ENCODE results near the gene RAD54L. TPM values are rescaled to one million over a fixed set of nuclear protein-coding genes. Genes with fewer than 3 reads are reported as not detected.
A peak's percentile ranks its signal among the peaks of the same experiment; 100 is the strongest.
"Not testable (repeated sequence)": the region's sequence is repeated elsewhere in the genome, so short reads cannot be mapped to it uniquely, and the experiment has no call there.

The RAD54L gene
- total RNA-seq, 1 donor = 1.4 TPM

DNA sequence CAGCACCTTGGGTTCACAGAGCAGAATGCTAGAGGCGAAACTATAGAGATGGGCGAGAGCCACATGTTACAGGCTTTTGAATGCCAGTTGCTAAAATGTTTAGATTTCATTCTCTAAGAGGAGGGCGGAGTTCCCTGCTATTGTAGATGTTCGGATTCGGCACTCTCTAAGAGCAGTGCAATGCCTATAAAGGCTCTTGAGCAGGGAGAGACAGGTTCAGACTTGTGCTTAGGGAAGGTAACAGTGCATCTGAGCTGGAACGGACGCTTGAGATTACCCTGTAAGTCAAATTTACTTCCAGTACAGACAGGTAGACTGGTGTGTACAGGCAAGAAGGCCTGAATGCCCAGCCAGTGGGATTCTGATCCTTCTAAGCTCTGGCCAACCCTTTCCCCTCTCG is 29.1 kb upstream of the RAD54L start:
- Histone ChIP-seq H4K20me1 (ENCODE audit: insufficient read depth, low read length) (no peaks in the 10 kb centered on the region), H3K9me3 (ENCODE audit: low read depth, low read length) (no peaks in the 10 kb centered on the region), H2AFZ (ENCODE audit: low read length) (no peak overlapping the region), H3K4me3 (ENCODE audit: insufficient read depth, low read length) (no peak overlapping the region), H3K79me2 (ENCODE audit: insufficient read depth, low read length) (no peaks in the 10 kb centered on the region), H3K4me1 (ENCODE audit: insufficient read depth, low read length) (no peaks in the 10 kb centered on the region), H3K27ac (ENCODE audit: low read depth, low read length) (no peak overlapping the region), H3K27me3 (ENCODE audit: insufficient read depth, low read length) (no peaks in the 10 kb centered on the region), H3K36me3 (ENCODE audit: insufficient read depth, low read length) (peaks cover 6% of the 10 kb centered on the region), H3K4me2 (ENCODE audit: insufficient read depth, low read length) (no peak overlapping the region)
- TF ChIP-seq, protein P1, sequence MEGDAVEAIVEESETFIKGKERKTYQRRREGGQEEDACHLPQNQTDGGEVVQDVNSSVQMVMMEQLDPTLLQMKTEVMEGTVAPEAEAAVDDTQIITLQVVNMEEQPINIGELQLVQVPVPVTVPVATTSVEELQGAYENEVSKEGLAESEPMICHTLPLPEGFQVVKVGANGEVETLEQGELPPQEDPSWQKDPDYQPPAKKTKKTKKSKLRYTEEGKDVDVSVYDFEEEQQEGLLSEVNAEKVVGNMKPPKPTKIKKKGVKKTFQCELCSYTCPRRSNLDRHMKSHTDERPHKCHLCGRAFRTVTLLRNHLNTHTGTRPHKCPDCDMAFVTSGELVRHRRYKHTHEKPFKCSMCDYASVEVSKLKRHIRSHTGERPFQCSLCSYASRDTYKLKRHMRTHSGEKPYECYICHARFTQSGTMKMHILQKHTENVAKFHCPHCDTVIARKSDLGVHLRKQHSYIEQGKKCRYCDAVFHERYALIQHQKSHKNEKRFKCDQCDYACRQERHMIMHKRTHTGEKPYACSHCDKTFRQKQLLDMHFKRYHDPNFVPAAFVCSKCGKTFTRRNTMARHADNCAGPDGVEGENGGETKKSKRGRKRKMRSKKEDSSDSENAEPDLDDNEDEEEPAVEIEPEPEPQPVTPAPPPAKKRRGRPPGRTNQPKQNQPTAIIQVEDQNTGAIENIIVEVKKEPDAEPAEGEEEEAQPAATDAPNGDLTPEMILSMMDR (IDR thresholded peaks at IDR 0.05; ENCODE audit: extremely low read depth, low read depth, low read length) = no peak
- peak; percentile 39 for DNase-seq (ENCODE audit: insufficient read length, low spot score, missing footprints)

DNA sequence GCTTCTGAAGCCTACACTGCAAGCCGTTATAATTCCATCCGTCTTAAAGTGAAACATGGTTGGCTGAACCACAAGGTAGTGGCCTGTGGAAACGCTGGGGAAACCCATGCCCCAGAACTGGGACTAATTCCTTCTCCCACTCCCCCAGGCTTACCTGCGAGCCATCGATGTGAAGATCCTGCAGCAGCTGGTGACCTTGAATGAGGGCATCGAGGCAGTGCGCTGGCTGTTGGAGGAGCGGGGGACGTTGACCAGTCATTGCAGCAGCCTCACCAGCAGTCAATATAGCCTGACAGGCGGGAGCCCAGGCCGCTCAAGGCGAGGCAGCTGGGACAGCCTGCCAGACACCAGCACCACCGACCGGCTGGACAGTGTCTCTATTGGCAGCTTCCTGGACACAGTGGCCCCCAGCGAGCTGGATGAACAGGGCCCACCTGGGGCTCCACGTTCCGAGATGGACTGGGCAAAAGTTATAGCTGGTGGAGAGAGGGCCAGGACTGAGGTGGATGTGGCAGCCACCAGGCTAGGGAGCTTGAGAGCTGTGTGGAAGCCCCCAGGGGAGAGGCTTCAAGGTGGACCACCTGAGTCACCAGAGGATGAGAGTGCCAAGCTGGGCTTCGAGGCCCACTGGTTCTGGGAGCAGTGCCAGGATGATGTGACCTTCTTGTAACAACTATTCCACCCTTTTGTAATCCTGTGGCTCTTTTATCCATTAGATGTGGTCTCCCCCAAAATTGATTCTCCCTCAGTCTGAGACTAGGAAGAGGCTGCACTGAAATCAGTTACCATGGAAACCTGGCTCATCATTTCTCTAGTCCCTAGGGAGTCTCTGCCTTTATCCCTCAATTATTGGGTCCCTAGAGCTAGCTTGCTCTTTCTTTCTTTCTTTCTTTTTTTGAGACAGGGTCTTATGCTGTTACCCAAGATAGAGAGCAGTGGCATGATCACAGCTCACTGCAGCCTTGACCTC is 27.7 kb upstream of the RAD54L start:
- Histone ChIP-seq H3K4me2 (ENCODE audit: insufficient read depth, low read length) (no peak overlapping the region), H2AFZ (ENCODE audit: low read length) (no peak overlapping the region), H3K9me3 (ENCODE audit: low read depth, low read length) (no peaks in the 10 kb centered on the region), H3K36me3 (ENCODE audit: insufficient read depth, low read length) (peaks cover 6% of the 10 kb centered on the region), H3K79me2 (ENCODE audit: insufficient read depth, low read length) (no peaks in the 10 kb centered on the region), H4K20me1 (ENCODE audit: insufficient read depth, low read length) (no peaks in the 10 kb centered on the region), H3K4me3 (ENCODE audit: insufficient read depth, low read length) (no peak overlapping the region), H3K27ac (ENCODE audit: low read depth, low read length) (no peak overlapping the region), H3K27me3 (ENCODE audit: insufficient read depth, low read length) (no peaks in the 10 kb centered on the region), H3K4me1 (ENCODE audit: insufficient read depth, low read length) (peaks cover 5% of the 10 kb centered on the region)
- DNase-seq (ENCODE audit: insufficient read length, low spot score, missing footprints) = peak; percentile 63
- TF ChIP-seq, protein P1 (IDR thresholded peaks at IDR 0.05; ENCODE audit: extremely low read depth, low read depth, low read length) = no peak

DNA sequence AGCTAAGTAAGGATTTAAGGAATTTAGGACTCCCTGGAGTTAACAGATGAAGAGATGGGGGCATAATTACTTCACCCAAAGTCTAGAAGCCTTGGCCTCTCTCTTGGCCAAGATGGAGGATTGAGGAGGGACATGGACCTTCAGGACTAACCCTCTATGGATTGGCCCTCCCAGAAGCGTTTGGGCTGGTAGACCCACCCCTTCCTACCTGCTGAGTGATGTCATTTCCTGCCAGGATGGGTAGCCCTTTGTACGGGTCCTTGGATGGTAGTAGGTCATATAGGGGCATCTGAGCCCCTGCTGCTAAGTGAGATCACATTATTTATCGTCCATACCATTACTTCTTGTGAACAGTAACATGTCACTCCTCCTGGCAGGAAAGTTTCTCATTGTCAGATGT is 26.8 kb upstream of the RAD54L start:
- DNase-seq (ENCODE audit: insufficient read length, low spot score, missing footprints) = no peak
- H3K4me1 ChIP-seq (ENCODE audit: insufficient read depth, low read length) = peaks cover 5% of the 10 kb centered on the region
- no peak overlapping the region for H3K27ac ChIP-seq (ENCODE audit: low read depth, low read length)
- no peaks in the 10 kb centered on the region for H3K9me3 ChIP-seq (ENCODE audit: low read depth, low read length)
- no peak overlapping the region for H3K4me2 ChIP-seq (ENCODE audit: insufficient read depth, low read length)
- no peak overlapping the region for H3K4me3 ChIP-seq (ENCODE audit: insufficient read depth, low read length)
- H3K79me2 ChIP-seq (ENCODE audit: insufficient read depth, low read length) = no peaks in the 10 kb centered on the region
- H3K36me3 ChIP-seq (ENCODE audit: insufficient read depth, low read length) = peaks cover 6% of the 10 kb centered on the region
- TF ChIP-seq, protein P1 (IDR thresholded peaks at IDR 0.05; ENCODE audit: extremely low read depth, low read depth, low read length) = no peak
- H3K27me3 ChIP-seq (ENCODE audit: insufficient read depth, low read length) = no peaks in the 10 kb centered on the region
- no peaks in the 10 kb centered on the region for H4K20me1 ChIP-seq (ENCODE audit: insufficient read depth, low read length)
- H2AFZ ChIP-seq (ENCODE audit: low read length) = no peak overlapping the region

DNA sequence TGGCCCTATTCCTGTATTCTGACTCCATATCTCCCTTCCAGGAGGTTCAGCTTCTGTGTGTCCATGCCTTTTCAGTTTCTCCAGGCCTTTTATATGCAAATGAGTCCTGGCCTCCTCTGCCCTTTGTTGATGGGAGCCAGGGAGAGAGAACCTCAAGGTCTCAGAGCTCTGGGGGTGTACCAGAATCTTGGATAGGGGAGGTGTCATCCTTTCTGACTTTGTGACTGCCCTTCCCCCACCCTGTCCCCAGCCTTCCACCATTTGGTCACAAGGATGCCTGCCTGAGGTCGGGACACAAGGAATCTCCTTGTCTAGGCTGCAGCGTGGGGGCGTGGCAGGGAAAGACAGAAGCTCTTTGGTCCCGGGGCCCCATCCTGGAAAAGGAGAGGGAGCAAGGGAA is 25.8 kb upstream of the RAD54L start:
- Histone ChIP-seq H3K27me3 (ENCODE audit: insufficient read depth, low read length) (no peaks in the 10 kb centered on the region), H3K4me2 (ENCODE audit: insufficient read depth, low read length) (no peak overlapping the region), H4K20me1 (ENCODE audit: insufficient read depth, low read length) (no peaks in the 10 kb centered on the region), H3K9me3 (ENCODE audit: low read depth, low read length) (no peaks in the 10 kb centered on the region), H3K27ac (ENCODE audit: low read depth, low read length) (no peak overlapping the region), H3K36me3 (ENCODE audit: insufficient read depth, low read length) (peaks cover 6% of the 10 kb centered on the region), H2AFZ (ENCODE audit: low read length) (no peak overlapping the region), H3K79me2 (ENCODE audit: insufficient read depth, low read length) (no peaks in the 10 kb centered on the region), H3K4me1 (ENCODE audit: insufficient read depth, low read length) (peaks cover 5% of the 10 kb centered on the region), H3K4me3 (ENCODE audit: insufficient read depth, low read length) (no peak overlapping the region)
- no peak for DNase-seq (ENCODE audit: insufficient read length, low spot score, missing footprints)
- TF ChIP-seq, protein P1 (IDR thresholded peaks at IDR 0.05; ENCODE audit: extremely low read depth, low read depth, low read length) = no peak

DNA sequence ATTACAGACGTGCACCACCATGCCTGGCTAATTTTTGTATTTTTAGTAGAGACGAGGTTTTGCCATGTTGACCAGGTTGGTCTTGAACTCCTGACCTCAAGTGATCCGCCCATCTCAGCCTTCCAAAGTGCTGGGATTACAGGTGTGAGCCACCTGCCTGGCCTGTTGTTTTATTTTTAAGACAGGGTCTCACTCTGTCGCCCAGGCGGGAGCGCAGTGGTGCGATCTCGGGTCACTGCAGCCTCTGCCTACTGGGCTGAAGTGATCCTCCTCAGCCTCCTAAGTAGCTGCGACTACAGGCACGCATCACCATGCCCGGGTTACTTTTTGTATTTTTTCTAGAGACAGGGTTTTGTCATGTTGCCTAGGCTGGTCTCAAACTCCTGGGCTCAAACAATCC is 24.5 kb upstream of the RAD54L start:
- H3K27ac ChIP-seq (ENCODE audit: low read depth, low read length); H3K4me3 ChIP-seq (ENCODE audit: insufficient read depth, low read length); H3K27me3 ChIP-seq (ENCODE audit: insufficient read depth, low read length); DNase-seq (ENCODE audit: insufficient read length, low spot score, missing footprints); H3K36me3 ChIP-seq (ENCODE audit: insufficient read depth, low read length); H3K4me1 ChIP-seq (ENCODE audit: insufficient read depth, low read length); H2AFZ ChIP-seq (ENCODE audit: low read length); H3K79me2 ChIP-seq (ENCODE audit: insufficient read depth, low read length); H3K4me2 ChIP-seq (ENCODE audit: insufficient read depth, low read length); H3K9me3 ChIP-seq (ENCODE audit: low read depth, low read length); H4K20me1 ChIP-seq (ENCODE audit: insufficient read depth, low read length): not testable (repeated sequence)
